Tibial nerve (tissue), 3 donors: ENCODE data around the gene SEC22C.

Experiments used
- CTCF ChIP-seq, 5 experiments: fragments of 200-600 bp in 3 of 5; fragments of 450-650 bp in 2 of 5; sonication (generic) in 3 of 5; IDR thresholded peaks; one replicate each; pipeline ENCODE4 v1.5.1; 2016 to 2019; ENCODE audit warnings: antibody characterized with exemption in 5 of 5, mild to moderate bottlenecking in 3 of 5, moderate library complexity in 2 of 5
- POLR2A ChIP-seq, 2 donors: fragments of 450-650 bp; IDR thresholded peaks; one replicate each; pipeline ENCODE4 v1.6.1; 2017; ENCODE audit warnings: antibody characterized with exemption in 2 of 2, mild to moderate bottlenecking in 2 of 2, moderate library complexity in 2 of 2

GRCh38 chr3:42514876-42515275 is 66.9 kb downstream of the SEC22C start:
- TF ChIP-seq CTCF (IDR thresholded peaks at IDR 0.05) (no peak), POLR2A (IDR thresholded peaks at IDR 0.05) (no peak)
